ENCODE measurements around the gene AMBN. TPM values are rescaled to one million over a fixed set of nuclear protein-coding genes. Genes with fewer than 3 reads are reported as not detected.

Gene AMBN
- not detected in 2 replicates for total RNA-seq

DNA sequence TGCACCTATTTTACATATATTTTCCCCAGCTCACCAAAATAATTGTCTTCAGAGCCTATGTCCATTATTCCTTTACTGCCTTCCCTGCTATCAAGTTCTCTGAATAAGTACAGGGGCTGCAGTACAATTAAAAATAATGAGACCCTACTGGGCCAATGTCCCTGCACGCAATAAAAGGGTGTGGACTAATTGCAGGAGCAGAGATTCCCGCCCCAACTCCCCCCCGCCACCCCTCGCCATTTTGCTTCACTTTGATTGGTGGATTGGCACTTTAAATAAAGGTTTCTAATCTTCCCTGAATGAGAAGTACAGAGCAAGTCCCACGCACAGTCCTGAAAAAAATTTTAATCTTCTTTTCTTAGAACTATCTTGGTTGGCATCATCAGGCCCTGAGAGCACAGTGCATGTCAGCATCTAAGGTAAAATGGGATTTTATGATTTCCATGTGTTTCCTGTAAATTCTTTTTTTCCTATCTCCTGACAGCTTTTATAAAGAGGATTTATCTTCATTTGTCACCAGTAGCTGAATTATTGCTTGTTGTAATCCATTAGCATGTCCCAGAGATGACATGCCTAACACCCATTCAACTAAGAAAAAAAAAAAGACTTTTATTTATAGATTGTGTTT lies at the start of gene AMBN:
AMBN (plus strand) TSS at position 302 of the 628 bp plus-strand sequence; CDS start at position 405, 103 bp downstream.

DNA sequence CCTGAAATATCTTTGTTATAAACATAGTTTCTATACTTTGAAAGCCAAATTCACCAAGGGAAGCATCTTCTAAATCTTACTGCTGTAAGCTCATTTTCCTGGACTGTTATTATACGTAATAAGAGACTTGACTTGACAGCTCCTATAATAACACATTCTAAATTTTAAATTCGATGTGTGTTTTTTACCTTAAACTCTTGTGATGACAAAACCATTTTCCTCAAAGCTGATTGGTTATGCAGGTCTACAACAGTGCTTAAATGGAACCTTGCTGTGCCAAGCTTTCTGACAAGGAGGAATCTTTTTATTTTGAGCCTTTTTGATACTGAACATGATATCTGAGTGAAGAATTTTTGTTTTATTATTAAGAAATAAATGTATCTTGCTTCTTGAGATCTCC lies 36.4 kb downstream of the AMBN start, which contains the start of gene ENAM:
ENAM (plus strand) TSS at position 301 of the 400 bp plus-strand sequence. CDS start 757 bp downstream, outside the sequence.

Other genes starting within 250 kb of the AMBN start
- not detected in 2 replicates for gene SMR3A, start 231.5 kb upstream of the AMBN start, total RNA-seq
- gene SMR3B, start 209.1 kb upstream of the AMBN start, total RNA-seq: not detected in 2 replicates
- not detected in 2 replicates for gene OPRPN, start 194.3 kb upstream of the AMBN start, total RNA-seq
- not detected in 2 replicates for gene MUC7, start 120.1 kb upstream of the AMBN start, total RNA-seq
- 0.13 TPM in 1 of 2 replicates, not detected in the other for gene AMTN, start 73.7 kb upstream of the AMBN start, total RNA-seq
- 0.13 TPM in 1 of 2 replicates, not detected in the other for gene ENAM, start 36.5 kb downstream of the AMBN start, total RNA-seq
- 0.10 and 0.13 TPM in 2 replicates for gene JCHAIN, start 74.3 kb downstream of the AMBN start, total RNA-seq
- 15.6 and 16.5 TPM in 2 replicates for gene UTP3, start 96.3 kb downstream of the AMBN start, total RNA-seq
- gene RUFY3, start 129.7 kb downstream of the AMBN start, total RNA-seq: 54.0 and 55.2 TPM in 2 replicates
- 71.3 and 74.0 TPM in 2 replicates for gene GRSF1, start 247.6 kb downstream of the AMBN start, total RNA-seq

All from smooth muscle cell of the pulmonary artery (primary cell).